ENCODE data around the gene ITPA.

The ITPA gene

DNA sequence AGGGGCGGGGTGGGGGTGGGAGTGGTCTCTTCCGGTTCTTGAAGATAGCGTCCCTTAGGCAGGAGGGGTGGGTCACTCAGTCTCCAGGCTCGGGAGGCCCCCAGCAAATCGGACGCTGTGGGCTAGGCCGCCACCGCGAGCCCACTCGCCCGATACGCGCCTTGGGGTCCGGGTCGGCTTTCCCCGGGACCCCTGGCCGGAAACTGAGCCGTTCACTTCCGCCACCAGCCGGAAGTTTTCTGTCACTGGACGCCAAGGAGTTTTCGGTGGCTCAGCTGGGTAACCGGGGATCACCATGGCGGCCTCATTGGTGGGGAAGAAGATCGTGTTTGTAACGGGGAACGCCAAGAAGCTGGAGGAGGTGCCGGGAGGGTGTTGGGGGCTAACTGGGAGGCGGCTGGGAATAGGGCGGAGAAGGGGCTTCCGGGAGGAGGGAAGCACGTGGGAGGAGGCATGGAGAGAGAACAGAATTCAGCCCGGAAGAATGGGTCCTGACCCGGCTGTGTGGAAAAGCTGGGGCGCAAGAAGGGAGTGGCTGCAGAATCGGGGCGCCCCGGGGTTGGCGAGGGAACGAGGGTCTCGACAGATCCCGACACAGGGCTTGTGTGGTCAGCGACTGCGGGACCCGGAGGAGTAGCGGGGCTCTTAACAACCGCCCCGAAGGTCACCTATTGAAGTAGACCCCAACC lies at the start of gene ITPA:
TSS of gene ITPA (plus strand) at position 242 of the 689 bp plus-strand sequence. CDS start at position 296, 54 bp downstream.
- DNase-seq: peak; percentile 27

DNA sequence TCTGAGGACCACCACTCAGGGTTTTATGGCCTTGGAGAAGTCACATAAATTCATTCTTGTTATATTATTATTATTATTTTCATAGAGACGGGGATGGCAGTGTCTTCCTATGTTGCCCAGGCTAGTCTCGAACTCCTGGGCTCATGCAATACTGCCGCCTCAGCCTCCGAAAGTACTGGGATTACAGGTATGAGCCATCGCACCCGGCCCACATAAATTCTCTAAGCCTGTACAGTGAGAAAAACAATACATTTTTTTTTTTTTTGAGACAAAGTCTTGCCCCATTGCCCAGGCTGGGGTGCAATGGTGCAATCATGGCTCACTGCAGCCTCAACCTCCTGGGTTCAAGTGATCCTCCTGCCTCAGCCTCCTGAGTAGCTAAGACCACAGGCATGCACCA lies 48.9 kb upstream of the ITPA start:
- DNase-seq: no peak

DNA sequence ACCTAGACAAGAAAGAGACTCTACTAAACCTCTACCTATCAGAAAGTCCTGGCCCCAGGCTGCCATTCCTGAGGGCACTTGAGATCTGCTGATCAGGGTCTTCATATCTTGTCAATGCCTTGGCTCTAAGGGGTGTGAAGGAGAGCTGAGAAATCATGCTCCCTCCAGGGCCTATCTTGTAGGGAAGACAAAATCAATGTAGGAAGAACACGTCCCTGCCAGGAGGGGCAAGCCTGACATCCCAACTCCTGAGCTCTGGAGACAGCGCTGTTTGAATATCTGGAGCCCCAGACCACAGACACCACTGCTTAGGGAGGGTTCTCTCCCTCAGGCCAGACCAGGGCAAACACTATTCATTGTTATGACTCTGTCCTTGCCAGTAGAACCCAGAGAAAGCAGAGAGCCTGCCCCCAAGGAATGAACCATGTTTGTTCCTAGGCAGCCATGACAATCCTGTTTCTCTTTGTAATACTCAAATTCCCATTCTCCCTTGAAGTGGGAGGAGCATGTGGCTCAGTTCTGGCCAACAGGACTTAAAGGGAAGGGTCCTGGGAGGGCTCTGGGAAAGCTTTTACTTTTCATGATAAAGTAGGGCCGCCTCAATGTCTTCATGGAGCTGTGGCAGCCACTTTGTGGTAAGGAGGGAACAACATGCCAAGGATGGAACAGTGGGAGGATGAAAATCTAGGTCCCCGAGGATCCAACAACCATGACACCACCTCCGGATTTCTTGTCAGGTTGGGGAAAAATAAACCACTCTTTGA lies 47.8 kb upstream of the ITPA start:
- no peak for DNase-seq

DNA sequence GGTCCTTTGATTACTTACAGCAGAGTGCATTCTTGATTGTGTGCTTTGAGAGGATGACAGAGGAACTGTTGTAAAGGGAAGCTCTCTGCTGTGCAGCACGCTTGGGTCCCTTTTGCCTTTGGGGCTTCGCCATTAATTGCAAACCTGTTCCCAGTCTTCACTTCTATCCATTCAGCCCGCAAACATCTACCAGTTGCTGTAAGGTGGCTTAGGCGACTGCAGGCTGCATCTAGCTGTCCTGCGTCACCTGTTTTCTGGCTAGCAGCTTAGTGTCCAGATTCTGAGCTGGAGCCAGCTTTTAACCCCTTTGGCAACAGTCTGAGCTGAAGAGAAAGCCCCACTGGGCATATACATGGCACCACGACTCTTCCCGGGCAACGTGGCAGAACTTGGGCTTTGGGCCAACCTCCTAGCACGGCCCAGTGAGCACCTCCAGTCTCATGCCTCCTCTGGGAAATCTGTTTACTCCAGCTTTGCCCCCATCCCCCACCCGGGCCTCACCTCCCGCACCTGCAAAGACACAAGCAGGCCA lies 47.2 kb upstream of the ITPA start:
- no peak for DNase-seq

DNA sequence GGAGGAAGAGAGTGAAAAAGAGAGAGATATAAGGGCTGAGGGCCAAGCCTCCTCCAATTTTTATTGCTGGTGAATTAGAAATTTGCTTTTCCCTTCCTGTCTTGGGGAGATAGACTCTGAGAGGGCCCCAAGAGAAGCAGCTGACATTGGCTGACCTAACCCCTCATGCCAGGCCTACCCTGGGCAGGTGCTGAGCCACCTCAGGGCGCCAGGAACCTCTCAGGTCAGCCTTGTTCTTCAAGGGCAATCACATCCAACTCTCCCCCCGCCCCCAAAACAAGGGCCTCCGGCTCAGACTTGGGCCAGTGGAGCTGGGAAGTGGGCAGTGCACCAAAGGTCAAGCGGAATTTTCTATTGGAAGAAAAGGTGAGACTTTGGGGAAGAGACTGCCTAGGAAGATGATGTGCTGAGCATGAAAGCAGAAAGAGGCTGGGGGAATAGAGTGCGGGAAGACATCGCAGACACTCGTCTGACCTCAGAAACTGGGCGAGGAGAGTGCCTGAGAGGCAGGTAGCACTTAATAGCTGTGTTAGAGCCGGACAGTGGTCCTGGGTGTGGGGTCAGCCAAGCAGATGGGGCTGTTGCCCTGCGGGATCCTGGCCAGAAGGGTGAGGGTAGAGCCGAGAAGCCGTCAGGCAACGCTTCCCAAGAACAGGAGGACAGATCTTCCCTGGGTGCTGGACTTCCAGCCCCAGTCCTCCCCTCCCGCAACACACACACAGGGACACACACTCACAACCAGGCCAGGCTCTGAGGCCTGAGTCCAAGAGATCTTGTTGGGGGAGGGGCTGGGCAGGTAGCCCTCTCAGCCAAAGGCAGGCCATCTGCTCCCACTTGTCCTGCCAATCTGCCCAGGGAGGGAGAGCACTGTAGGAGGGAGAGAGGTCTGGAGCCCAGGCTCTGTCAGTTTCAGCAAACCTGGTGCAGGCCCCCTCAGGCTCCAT lies 45.9 kb upstream of the ITPA start:
- DNase-seq: peak; percentile 85

DNA sequence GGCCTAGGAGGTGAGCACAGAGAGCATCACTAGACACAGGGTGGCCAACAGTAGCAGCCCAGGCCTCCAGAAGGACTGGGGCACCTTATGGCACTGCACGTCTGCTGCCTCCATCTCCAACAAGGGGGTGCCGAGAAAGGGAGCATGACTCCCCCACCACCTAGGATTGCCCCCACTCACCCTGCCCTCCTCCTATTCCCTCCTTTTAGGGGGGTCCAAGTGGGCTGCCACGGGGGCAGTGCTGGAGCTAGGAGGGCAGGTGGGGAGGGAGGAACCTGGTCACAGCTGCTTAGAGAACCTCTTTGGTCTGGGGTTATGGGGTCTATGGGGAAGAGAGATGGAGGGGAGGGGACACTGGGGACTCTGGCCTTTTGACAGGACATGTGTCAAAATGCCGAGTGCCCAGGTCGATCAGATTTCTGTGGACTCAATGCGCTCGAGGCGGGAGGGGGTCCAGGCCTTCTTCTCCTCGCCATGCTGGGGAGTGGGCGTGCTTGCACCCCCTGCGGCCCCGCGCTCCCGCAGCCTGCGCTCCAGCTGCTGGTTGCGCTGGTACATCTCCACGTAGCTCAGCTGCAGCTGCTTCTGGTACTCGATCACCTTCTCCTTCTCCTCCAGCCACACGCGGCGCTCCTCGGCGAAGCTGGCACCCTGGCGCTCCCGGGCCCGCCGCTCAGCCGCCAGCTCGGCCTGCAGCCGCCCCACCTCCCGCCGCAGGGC lies 45.1 kb upstream of the ITPA start:
- no peak for DNase-seq

DNA sequence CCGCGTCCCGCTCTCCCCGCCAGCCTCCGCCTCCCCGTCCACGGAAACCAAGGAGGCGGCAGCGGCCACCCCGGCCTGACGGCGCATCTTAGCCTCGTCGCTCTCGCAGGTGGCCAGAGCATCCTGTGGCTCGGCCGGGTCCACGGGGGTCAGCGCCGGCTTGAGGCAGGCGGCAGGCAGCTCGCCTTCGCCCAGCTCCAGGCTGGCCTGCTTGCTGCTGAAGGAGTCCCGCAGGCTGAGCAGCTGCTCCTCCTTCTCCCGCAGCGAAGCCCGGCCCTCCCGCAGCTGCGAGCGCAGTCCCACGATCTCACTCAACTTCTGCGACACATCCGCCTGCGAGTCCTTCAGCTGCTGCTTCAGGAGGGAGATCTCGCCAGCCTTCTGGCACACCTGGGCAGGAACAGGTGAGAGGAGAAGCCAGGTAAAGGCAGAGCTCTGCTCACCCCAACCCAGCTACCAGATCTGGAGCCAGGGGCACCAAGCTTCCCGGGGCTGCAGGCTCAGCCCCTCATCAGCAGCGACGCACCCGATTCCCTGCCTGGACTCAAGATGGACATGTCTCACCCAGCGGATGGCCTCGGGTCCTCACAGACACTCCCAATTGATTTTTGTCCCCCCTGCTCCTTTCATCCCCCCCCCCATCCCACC lies 44.4 kb upstream of the ITPA start:
- no peak for DNase-seq

DNA sequence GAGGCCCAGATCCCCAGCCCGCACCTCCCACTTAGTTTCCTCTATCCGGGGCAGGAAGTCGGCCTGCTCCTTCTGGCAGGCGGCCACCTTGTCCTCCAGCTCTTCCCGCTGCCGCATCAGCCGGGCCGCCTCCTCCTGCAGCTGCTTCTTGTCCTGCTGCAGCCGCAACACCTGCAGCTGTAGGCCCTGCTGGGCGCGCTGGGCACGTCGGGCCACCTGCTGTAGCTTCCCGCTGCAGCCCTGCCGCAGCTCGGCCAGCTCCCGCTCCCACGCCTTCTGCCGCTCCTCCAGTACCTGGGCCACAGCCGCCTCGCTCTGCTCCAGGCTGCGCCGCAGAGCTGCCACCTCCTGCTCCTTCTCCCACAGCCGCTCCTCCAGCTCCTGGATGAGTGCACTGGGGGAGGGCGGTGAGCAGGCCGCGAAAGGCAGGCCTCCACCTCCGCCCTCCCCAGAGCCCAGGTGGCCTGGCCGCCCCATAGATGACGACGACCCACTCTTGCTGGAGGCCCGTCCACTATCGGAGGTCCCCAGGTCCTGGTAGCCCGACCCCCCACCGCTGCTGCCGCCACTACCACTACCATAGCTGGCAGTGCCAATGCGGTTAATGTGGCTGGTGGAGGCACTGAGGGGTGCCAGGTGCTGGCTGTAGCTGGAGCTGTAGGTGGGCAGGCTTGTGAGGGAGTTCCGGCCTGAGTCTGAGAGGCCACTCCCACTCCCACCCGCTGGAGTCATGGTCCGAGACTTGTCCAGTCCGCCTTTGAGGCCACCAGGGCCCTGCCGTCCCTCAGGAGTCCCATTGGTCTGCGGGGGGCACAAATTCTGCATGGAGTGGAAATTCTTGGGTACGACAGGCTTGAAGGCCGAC lies 43.6 kb upstream of the ITPA start:
- peak; percentile 36 for DNase-seq

DNA sequence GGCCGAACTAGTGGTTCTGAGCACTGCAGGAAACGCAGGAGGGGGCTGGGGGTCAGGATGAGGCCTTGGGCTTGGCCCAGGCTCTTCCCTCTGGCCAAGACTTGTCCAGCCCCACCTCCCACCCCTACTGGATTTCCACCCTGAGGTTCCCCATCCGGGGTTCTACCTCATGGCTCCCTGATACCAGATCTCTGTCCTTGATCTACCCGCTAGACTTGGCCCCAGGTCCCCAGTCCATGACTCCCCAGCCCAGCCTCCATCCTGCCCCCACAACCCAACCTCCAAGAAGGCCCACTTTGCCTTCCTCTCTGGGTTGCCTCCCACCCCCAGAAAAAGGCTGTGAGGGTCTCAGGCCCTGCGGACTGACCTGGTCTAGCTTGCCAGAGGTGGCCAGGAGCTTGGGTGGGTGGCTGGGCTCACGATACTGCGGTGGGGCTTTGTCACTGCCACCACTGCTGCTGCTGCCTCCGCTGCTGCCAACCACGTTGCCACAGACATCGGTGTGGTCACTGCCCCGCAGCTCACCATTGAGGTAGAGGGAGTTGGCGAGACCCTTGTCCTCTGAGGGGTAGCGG lies 42.9 kb upstream of the ITPA start:
- no peak for DNase-seq

DNA sequence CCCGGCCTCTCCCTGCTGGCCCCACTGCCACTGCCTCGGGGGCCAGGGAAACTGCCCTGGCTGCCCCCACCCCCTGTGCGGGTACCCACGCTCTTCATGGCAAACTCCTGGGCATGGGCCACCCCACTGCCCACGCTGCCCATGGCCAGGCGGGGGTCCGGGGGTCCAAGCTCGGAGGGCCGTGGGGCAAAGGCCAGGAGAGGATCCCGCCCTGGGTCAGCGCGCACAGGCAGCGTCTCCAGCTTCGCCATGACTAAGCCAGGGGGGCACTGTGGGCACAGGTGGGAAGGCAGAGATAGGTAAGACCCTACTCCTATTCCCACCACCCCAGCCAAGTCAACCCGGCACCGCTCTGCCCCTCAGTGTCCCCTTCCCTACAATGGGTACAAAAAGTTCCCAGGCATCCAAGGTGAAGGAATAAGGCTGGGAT lies 42.4 kb upstream of the ITPA start:
- DNase-seq: no peak

DNA sequence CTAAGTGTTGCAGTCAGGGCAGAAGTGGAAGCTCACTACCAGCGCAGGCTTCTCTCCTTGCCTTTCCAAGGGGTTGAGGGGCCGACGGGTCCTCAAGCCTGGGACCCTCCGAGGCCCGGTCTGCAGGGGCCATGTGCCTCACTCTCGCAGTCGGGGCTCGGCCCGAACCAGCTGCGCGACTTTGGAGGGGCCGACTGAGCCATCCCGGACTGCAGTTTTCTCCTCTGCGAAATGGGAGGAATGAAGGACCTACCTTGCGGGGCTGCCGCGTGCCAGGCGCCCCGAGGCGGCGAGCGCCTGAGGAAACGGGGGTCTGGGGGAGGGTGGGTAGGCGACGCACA lies 41.6 kb upstream of the ITPA start:
- DNase-seq: no peak

DNA sequence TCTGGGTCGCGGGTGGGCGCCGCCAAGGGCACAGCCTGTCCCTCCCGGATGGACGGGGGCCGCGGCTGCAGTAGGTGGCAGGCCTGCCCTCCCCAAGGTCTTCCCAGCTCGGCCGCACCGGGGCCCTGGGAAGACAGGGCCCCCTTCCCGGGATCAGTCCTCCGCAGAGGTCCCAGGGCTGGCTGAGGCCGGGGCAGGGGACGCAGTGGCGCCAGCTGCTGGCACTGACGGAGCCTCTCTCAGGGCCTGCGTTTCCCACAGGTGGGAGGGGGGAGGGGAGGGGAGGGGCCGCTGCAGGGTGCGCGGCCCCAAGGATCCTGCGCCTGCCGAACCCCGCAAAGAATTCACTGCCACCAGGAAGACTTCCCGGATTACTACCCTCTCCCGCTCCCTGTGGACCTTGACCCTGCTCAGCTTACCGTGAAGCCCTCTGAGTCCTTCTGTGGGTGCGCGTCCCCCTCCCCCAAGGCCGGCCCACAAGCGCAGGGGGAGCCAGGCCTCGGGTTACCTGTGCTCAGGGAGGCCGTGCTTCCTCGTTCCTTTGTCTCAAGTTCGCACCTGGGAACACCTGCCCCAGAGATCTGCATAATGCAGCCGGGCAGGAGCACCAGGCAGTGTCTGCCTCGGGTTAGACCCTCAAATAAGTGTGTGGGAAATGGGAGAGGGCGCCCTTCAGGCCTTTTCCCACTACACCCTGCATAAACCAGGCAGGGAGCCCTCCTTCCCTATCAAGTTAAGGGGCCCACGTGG lies 41.0 kb upstream of the ITPA start:
- no peak for DNase-seq

DNA sequence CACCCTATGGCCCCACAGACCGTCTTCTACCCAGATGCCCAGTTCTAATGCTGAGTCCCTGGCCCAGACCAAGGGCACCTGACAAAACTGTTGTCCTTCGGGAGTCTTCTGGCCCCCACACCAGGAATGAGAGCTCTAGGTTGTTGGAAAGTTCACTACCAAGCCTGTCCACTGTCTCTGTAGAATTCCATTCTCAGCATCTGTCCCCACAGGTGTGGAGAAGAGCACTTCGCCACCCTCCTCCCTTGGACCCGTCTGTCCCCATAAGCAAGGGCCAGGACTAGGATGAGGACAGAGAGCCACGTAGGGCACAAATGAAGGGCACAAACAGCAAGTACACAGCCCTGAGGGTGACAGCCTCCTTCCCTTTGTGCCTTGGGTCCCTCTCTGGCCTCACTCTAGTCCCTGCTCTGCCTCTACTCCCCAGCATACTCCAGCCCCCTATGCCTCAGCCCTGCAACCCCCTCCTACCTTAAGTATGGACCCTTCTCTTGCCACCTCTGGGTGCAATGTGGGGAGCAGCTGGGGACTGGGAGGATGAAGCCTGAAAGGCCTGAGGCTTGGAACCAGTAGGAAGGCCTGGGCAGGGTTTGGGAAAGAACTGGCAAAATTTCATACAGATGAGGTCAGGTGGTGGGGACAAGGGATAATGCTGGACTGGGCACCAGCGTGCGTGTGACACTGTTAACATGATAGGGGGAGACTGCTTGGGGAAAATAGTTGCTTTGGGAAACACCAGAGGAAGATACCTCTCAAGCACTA lies 40.3 kb upstream of the ITPA start:
- DNase-seq: no peak

DNA sequence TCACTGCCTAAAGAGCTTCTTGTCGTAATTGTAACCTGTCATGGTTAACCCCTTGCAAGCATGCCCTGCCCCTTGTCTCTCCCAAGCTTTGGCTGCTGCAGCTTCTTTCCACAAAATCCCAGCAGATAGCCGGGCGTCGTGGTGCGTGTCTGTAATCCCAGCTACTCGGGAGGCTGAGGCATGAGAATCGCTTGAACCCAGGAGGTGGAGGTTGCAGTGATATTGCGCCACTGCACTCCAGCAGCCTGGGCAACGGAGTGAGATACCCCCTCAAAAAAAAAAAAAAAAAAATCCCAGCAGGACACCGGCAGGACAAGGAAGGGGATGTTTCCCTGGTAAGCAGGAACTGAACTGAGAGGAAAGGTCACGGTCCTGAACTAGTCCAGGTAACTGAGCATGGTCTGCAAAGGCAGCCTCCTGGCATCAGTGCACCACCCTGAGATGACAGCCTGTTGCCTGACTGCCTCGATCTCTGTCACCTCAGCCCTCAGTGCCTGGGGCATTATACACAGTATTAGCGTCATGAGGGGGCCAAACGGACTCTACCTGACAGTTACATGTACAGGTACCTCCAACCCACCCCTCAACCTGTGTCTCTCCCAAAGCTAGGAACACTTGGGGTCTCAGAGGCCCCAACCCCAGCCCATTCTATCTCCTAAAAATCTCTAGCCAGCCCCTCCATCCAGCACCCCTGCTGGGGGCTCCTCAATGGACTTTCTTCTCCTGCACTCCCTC lies 37.7 kb upstream of the ITPA start:
- no peak for DNase-seq

DNA sequence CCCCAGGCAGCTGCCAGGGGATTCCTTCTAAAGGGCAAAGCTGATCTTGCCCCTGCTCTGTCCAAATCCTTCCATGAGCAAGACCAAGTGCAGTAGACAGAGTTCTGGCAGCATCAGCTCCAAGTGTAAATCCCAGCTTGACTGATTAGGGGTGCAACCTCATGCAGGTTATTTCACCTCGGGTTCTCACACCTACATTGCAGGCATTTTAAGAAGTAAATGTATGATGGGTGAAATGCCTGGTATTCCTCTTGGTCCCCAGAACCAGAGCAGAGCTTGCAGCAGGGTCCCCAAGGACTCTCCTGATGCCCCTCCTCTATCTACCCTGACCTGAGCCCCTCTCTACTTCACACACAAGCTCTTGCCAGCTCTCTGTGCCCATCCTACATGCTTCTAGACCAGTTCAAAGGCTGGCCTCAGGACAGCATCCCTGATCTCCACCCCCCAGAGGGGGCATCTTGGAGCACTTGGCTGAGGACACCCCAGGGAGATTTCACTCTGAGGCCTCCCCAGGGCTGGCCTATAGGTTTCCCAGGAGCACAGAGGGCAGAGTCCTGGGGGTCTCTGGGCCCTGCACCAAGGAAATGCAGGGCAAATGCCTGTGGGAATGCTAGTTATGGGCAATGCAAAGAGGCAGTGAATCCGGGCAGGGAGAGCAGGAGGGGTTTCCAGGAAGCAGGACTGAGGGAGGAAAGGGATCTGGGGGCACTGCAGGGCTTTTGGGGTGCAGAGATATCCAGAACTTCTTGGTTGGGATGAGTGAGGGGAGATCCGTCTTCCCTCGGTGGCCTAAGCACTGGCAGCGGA lies 37.0 kb upstream of the ITPA start:
- no peak for DNase-seq

DNA sequence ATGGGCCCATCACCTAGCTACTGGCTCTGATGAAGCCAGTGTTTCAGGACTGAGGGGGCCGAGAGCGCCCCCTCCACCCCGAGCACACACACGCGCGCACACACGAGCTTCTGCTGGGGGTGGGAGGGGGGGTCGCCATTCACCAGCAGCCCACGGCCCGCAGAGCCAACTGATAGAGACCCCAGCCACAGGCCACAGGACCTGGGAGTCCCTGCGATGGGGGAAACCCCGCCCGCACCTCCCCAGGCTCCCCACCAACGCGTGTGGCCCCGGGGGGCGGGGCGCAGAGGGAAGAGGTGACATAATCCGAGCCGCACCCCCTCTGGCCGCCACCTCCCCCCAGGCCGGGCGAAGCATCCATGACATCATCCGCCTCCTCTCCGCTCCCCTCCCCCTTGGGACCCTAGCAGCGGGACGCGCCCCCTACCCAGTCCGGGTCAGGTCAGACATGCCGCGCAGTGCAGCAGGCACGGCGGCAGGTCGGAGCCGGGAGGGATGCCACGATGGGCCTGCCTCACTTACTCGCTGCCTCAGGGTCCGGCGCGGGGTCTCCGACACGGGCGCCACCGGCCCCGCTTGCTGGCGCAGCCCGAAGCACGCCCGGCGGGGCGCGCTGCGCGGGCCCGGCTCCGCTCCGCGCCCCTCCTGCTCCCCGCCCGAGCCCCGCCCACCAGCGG lies 36.2 kb upstream of the ITPA start, which contains the start of gene LZTS3:
TSS of gene LZTS3 (minus strand) at position 617 of the 677 bp plus-strand sequence. CDS start 6,386 bp downstream, outside the sequence.
- DNase-seq: no peak

Data from NCI-H524 treated with DMSO at 0.1 percent for 48 hours (cell line).